GM21528 (cell line): ENCODE results near the gene PIK3IP1.

ENCODE experiments used
- ATAC-seq: cut with Tn5 transposase; IDR thresholded peaks from one replicate; pipeline ENCODE4 v1.9.1; 2021; ENCODE audit warnings: mild to moderate bottlenecking, moderate library complexity; ENCODE audit not compliant: unreplicated experiment, low FRiP score

The PIK3IP1 gene

GRCh38 chr22:31313366-31314147, 21.3 kb upstream of the PIK3IP1 start:
- ATAC-seq = no peak

DNA sequence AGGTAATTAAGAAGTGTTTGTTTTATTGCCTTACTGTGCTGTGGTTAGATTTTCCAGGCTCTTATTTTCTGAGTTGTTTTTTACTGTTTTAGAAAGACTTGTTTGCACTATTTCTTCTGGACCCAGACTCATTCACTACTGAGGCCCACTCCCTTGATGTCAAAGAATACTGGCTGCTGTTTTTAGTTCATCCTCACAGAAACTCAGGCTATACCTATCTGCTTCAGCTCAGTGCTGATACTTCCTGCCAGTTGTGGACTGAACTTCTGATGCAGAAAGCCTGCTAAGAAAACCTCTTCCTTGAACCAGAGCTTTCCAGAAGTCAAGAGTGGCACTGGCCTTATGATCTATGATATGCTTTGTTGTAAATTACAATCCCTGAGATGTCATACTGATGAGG, 15.9 kb upstream of the PIK3IP1 start:
- no peak for ATAC-seq

- no peak for ATAC-seq
Measured at GRCh38 chr22:31305194-31305593, 12.9 kb upstream of the PIK3IP1 start.

- no peak for ATAC-seq
Measured at GRCh38 chr22:31302537-31302936, 10.2 kb upstream of the PIK3IP1 start.

DNA sequence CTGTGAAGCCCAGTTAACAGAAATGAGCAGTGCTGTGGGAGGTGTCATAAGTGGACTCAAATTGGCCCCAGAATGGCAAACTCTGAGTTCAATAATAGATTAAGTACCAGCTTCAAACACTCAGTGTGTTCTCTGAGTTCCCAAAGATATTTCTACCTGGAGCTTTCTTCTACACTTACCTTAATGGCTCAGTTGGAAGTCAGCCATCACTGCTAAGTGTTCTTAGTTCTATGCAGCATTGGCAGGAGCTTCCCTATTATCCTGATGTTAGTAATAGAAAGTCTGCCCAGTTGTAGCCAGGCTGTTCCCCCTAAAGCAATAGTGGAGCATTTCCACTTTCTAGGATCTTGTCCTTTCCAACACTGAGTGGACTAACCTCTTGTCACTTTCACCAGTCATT, 9.7 kb upstream of the PIK3IP1 start:
- ATAC-seq = no peak

DNA sequence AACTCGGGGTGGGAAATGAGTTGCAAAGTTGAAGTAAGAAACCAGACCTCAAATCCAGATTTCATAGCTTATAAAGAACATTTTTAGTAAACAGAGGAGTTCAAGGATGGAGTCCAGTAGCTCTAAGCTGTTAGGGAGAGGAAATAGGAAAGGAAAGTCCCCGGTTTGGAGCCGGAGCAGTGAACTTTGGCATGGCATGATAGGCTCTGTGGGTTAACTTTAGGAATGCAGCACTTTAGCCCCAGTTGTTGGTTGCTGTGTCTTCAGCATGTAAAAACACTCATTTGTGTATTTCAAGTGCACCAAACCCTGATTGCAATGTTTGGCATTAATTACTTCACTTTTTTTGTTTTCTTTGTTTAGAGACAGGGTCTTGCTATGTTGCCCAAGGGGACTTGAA, 8.6 kb upstream of the PIK3IP1 start:
- ATAC-seq = no peak

DNA sequence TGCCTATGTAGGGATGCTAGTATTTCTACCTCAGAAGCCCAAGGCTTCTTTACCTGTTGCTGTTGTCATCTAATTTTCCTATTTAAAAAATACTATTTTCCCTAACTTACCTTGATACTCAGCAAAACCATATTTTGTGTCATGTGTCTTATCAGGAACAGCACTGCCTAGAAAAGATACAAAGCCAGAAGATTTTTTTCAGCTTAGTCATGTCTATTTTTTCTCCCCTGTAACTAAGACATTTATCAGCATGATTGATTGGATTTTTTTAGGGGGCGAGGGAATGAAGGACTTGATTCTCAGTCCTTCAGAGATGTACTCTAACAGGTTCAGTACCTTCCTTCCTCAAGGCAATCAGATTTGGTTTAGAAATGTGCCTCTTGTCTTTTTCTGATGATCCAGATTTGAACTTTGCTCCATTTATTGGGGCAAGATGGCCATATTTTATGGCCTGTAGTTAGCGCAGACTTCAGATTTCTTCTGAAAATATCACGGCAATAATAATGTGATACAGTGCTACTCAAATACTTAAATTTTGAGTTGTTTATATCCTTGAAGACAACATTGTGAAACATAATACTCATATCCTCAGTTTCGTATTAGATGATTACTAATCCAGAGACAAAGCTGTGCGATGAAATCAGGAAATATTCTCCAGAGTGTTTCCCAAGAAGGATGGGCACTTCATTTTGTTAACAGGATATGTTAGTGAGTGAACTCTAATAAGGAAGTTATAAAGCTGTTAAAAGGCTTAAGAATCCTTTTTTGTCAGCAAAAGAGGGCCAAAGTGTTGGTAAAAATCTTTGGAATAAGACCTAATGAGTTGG, 3.8 kb upstream of the PIK3IP1 start:
- ATAC-seq = no peak

GRCh38 chr22:31295360-31295759, 3.1 kb upstream of the PIK3IP1 start:
- no peak for ATAC-seq

- ATAC-seq = no peak
Measured at GRCh38 chr22:31291481-31292235, 630 bp downstream of the PIK3IP1 start.

- ATAC-seq = peak; percentile 90
Measured at GRCh38 chr22:31290494-31291471, 1.5 kb downstream of the PIK3IP1 start.

DNA sequence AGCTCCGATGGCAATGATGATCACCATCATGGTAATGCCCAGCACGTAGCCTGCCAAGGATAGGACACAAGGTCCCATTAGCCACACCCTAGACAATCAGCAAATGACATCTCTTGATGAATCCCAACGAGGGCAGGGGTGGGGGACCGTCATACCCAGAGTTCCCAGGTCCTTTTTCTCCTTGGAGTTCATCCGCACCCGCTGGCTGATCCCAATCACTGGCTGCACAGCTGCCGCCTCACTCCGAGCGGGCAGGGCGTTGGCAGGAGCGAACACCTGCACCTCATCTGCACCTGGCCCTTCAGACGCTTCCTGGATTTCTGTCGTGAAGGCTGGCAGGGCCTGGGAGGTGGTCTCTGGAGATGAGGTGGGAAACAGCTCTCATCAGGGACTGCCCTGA, 2.9 kb downstream of the PIK3IP1 start:
- no peak for ATAC-seq

DNA sequence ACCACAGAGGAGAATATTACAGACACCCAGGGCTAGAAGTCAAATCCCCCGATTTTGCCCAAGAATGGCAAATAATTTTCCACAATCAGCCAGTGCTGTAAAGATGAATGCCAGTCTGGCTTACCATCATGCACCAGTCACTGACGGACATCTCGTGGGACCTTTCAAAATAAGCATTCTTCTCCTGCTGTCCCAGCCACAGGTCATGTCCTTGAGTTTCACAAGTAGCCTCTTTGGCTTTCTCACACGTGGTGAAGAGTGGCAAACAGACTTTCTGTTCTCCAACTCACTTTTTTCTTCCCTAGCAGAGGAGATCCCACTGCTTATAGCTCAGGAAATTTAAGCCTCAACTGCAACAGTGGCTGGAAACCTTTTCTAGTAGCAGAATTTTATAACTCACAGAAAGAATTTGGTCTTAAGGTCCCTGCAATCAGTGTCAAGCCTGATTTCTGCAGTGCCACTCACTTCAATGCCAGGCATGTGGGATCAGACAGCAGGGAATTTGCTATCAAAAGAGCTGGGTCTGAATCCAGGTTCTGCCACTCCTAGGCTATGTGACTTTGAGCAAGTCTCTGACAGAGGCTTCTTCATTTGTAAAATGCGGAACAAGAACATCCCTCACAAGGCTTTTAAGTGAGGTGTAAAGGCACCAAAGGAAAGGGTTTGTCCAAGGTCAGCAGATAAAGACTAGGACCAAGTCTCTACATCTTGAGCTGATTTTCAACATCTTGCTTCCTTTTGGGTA, 3.6 kb downstream of the PIK3IP1 start:
- no peak for ATAC-seq

GRCh38 chr22:31287818-31288495, 4.3 kb downstream of the PIK3IP1 start:
- ATAC-seq = no peak

DNA sequence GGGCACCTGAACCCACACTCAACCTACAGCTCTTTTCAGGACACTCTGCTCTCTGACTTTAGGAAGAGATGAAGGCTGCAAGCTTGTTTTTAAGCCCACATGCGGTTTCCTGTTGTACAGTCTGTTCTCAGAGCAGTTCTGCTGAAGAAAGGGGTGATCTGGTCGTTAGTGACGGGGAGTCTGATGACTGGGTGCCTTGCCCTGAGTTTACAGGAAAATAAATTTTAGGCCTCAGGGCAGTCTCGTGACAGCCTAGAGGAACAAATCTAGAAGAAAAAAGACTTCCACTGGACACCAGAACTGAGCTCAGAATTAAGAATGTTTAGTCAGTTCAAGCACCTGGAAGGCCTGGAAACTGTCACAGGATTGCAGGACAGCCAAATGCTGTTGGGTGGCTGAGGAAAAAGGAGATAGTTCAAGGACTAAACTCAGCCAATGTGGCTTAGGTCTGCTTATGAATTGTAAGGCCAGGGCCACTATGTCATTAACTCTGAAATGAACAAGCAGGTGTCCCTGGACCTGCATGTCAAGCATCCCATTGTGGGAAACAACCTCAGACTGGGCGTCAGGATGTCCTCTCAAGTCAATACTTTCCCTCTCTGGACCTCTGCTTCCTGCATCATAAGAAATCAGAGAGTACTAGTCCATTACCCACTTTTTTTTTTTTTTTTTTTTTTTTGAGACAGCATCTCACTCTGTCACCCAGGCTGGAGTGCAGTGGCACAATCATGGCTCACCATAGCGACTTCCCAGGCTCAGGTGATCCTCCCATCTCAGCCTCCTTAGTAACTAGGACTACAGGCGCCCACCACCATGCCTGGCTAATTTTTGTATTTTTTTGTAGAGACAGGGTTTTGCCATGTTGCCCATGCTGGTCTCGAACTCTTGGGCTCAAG, 5.7 kb downstream of the PIK3IP1 start:
- no peak for ATAC-seq

- ATAC-seq = no peak
Measured at GRCh38 chr22:31284281-31285155, 7.8 kb downstream of the PIK3IP1 start.

DNA sequence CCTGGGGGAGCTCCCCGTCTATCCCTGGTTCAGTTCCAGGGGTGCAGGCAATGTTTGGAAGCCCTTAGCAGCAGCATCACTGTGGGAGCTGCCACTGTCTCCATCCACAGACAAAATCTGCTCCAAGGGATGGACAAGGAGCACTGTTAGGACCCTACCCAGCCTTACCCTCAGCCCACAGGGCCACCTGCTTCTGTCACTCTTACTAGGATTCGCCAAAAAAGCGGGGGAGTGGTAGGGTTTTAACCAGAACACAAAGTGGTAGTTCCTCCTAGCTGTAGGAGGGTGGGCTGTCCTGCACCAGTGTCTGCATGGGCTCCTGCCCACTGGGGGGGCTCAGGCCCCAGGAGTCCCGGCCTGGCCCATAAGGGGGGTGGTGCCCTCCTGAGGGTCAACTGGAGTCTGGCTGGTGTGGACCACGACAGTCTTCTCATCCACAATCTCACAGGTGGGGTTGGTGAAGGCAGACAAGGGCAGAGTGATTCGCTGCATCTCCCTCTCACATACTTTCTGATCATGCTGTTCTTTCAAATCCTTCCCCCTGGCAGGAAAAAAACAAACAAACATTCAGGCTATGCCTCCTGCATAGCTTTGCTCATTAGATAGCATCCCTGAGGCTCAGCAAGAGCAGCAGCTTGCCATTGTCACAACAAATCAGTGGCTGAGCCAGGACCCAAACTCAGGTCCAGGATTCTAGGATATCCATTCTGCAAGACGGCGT, 9.4 kb downstream of the PIK3IP1 start:
- no peak for ATAC-seq
